Activated T-cell treated with anti-CD3 and anti-CD28 coated beads, Interleukin-2, amount 50 U/mL, for 4 hours (primary cell): ENCODE data around the gene RNF7. TPM values are rescaled to one million over a fixed set of nuclear protein-coding genes. Genes with fewer than 3 reads are reported as not detected.
"Not testable (repeated sequence)": the region's sequence is repeated elsewhere in the genome, so short reads cannot be mapped to it uniquely, and the experiment has no call there.

ENCODE experiments used
- ATAC-seq, 2 donors: fragments of 200-7000 bp; cut with Tn5 transposase; one replicate each; pipeline ENCODE4 v1.10.0; 2021
- DNase-seq: peaks from one replicate; pipeline ENCODE4 v3.0.0-alpha.2; 2020
- H3K27me3 Mint-ChIP-seq: one replicate; pipeline ENCODE4 v1.8.0; 2021; ENCODE audit warnings: low read depth, mixed read lengths
- H3K36me3 Mint-ChIP-seq: one replicate; pipeline ENCODE4 v1.8.0; 2022; ENCODE audit warnings: mixed read lengths; ENCODE audit not compliant: insufficient read depth
- H3K4me1 Mint-ChIP-seq: one replicate; pipeline ENCODE4 v1.8.0; 2021; ENCODE audit warnings: low read depth, mixed read lengths
- H3K4me3 Mint-ChIP-seq: one replicate; pipeline ENCODE4 v1.8.0; 2021; ENCODE audit warnings: mild to moderate bottlenecking, moderate library complexity, mixed read lengths
- H3K9me3 Mint-ChIP-seq: one replicate; pipeline ENCODE4 v1.8.0; 2021; ENCODE audit warnings: mixed read lengths
- total RNA-seq, 3 donors: library from RNA; stranded (reverse); gene quantifications; one replicate each; pipeline ENCODE4 v1.2.1, GENCODE V29; 2021

The RNF7 gene
- total RNA-seq, 3 donors from 2014 or later: 73.1 to 78.1 (median 73.6) TPM

- Mint-ChIP-seq H3K36me3 (peaks cover 19% of the 10 kb centered on the region), H3K27me3 (no peaks in the 10 kb centered on the region), H3K4me3 (no peak overlapping the region), H3K4me1 (peaks cover 22% of the 10 kb centered on the region), H3K9me3 (no peaks in the 10 kb centered on the region)
- ATAC-seq: no peak
- DNase-seq: no peak
Observed at GRCh38 chr3:141746962-141747361, 8.9 kb downstream of the RNF7 start.

- Mint-ChIP-seq H3K36me3 (no peaks in the 10 kb centered on the region), H3K4me1 (no peaks in the 10 kb centered on the region), H3K27me3 (no peaks in the 10 kb centered on the region), H3K4me3 (no peak overlapping the region), H3K9me3 (no peaks in the 10 kb centered on the region)
- DNase-seq (no peak), ATAC-seq (no peak)
Observed at GRCh38 chr3:141753399-141753798, 15.3 kb downstream of the RNF7 start.

- ATAC-seq (no peak), DNase-seq (no peak)
- no peak overlapping the region for H3K4me3 Mint-ChIP-seq
- no peaks in the 10 kb centered on the region for H3K36me3 Mint-ChIP-seq
- H3K9me3 Mint-ChIP-seq: no peaks in the 10 kb centered on the region
- H3K4me1 Mint-ChIP-seq: no peaks in the 10 kb centered on the region
- H3K27me3 Mint-ChIP-seq: no peaks in the 10 kb centered on the region
Observed at GRCh38 chr3:141754032-141754431, 15.9 kb downstream of the RNF7 start.

DNA sequence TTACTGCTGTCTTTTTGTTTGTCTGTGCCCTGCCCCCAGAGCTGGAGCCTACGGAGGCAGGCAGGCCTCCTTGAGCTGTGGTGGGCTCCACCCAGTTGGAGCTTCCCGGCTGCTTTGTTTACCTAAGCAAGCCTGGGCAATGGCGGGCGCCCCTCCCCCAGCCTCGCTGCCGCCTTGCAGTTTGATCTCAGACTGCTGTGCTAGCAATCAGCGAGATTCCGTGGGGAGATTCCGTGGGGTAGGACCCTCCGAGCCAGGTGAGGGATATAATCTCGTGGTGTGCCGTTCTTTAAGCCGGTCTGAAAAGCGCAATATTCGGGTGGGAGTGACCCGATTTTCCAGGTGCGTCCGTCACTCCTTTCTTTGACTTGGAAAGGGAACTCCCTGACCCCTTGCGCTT is 24.5 kb downstream of the RNF7 start:
- not testable (repeated sequence) for H3K4me1 Mint-ChIP-seq, ATAC-seq, H3K27me3 Mint-ChIP-seq, H3K36me3 Mint-ChIP-seq, H3K9me3 Mint-ChIP-seq, DNase-seq, H3K4me3 Mint-ChIP-seq

GRCh38 chr3:141763088-141763750 is 25.1 kb downstream of the RNF7 start, which contains the start of gene GRK7:
Gene GRK7 (plus strand): TSS chr3:141763408. CDS start chr3:141778285, 14,877 bp downstream.
- Mint-ChIP-seq H3K4me1 (no peaks in the 10 kb centered on the region), H3K4me3 (no peak within 1 kb of the TSS), H3K27me3 (no peaks in the 10 kb centered on the region), H3K36me3 (no peaks in the 10 kb centered on the region), H3K9me3 (no peaks in the 10 kb centered on the region)
- ATAC-seq (no peak), DNase-seq (no peak)

DNA sequence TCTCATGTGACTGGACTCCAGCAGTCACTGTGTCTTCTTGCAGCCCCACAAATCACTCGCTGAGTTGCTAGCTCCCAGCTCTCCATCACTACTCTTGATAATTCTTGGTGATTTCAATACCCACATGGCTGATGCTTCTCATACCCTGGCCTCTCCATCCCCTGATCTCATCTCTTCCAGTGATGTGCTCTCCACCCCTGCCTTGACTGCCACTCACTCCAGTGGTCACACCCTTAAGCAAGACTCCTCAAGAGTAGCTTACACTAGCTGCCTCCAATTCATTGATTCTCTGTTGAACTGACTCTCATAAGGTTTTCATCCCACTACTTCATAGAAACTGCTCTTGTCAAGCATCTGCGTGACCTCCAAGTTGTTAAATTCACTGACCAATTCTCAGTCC is 25.9 kb downstream of the RNF7 start:
- no peak for ATAC-seq
- Mint-ChIP-seq H3K27me3 (no peaks in the 10 kb centered on the region), H3K9me3 (no peaks in the 10 kb centered on the region), H3K4me3 (no peak overlapping the region), H3K4me1 (no peaks in the 10 kb centered on the region), H3K36me3 (no peaks in the 10 kb centered on the region)
- no peak for DNase-seq

GRCh38 chr3:141764465-141764864 is 26.4 kb downstream of the RNF7 start:
- no peaks in the 10 kb centered on the region for H3K4me1 Mint-ChIP-seq
- DNase-seq (no peak), ATAC-seq (no peak)
- no peak overlapping the region for H3K4me3 Mint-ChIP-seq
- H3K36me3 Mint-ChIP-seq: no peaks in the 10 kb centered on the region
- no peaks in the 10 kb centered on the region for H3K27me3 Mint-ChIP-seq
- no peaks in the 10 kb centered on the region for H3K9me3 Mint-ChIP-seq

- Mint-ChIP-seq H3K4me1 (no peaks in the 10 kb centered on the region), H3K36me3 (no peaks in the 10 kb centered on the region), H3K27me3 (no peaks in the 10 kb centered on the region), H3K4me3 (no peak overlapping the region), H3K9me3 (no peaks in the 10 kb centered on the region)
- ATAC-seq (no peak), DNase-seq (no peak)
Observed at GRCh38 chr3:141764986-141765385, 26.9 kb downstream of the RNF7 start.

DNA sequence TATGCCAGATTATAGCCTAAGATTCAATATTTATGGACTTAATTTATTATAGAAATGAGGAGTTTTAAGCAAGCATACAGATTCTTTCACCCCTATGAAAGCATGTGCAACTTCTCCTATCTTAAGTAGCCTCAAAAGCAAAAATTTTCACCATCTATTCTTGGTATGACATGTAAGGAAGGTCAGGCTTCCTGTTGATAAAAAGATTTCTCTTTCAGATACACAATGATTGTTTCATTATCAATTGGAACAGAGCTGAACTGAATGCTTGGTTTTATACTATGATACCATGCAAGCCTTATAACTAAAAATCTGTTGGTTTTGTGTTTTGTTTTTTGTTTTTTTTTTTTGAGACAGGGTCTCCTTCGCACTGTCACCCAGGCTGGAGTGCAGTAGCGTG is 29.0 kb downstream of the RNF7 start:
- H3K4me3 Mint-ChIP-seq: no peak overlapping the region
- H3K36me3 Mint-ChIP-seq: no peaks in the 10 kb centered on the region
- DNase-seq (no peak), ATAC-seq (no peak)
- H3K27me3 Mint-ChIP-seq: peaks cover 5% of the 10 kb centered on the region
- no peaks in the 10 kb centered on the region for H3K9me3 Mint-ChIP-seq
- no peaks in the 10 kb centered on the region for H3K4me1 Mint-ChIP-seq

DNA sequence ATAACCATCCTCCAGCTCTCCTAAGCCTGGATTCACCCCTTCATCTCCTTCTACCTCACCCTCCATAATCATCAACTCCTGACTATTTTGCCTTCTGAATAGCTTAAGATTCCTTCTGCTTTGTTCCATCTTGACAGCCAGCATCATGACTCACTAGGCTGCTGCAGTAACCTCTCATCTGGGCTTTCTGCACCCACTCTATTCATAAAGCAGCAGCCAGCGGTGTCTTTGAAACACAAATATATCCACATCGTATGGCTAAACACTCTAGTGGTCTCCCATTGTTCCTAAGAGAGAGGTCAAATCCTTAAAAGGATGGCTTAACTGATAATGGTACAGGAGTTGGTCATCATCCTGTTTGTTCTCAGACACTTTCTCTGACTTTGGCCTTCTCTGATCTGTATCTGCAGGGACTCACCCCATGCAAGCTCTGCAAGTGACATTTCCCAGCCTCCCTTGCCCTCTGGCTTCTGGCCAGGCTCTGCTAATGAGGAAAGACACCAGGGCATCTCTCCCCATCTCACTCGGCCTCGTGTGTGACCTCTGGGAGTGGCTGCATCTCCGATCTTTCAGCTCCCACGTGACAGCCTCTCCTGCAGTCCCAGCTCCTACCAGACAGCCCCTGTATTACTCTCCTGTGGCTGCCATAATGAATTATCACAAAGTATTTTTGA is 31.3 kb downstream of the RNF7 start:
- Mint-ChIP-seq H3K4me3 (no peak overlapping the region), H3K4me1 (no peaks in the 10 kb centered on the region), H3K9me3 (no peaks in the 10 kb centered on the region), H3K27me3 (peaks cover 5% of the 10 kb centered on the region), H3K36me3 (no peaks in the 10 kb centered on the region)
- no peak for ATAC-seq
- DNase-seq: no peak

- Mint-ChIP-seq H3K4me1 (no peaks in the 10 kb centered on the region), H3K36me3 (no peaks in the 10 kb centered on the region), H3K9me3 (no peaks in the 10 kb centered on the region), H3K27me3 (peaks cover 5% of the 10 kb centered on the region), H3K4me3 (no peak overlapping the region)
- ATAC-seq (no peak), DNase-seq (no peak)
Observed at GRCh38 chr3:141773676-141774075, 35.6 kb downstream of the RNF7 start.

- H3K27me3 Mint-ChIP-seq: peaks cover 3% of the 10 kb centered on the region
- no peak for DNase-seq
- no peak for ATAC-seq
- H3K36me3 Mint-ChIP-seq: no peaks in the 10 kb centered on the region
- no peaks in the 10 kb centered on the region for H3K9me3 Mint-ChIP-seq
- no peaks in the 10 kb centered on the region for H3K4me1 Mint-ChIP-seq
- H3K4me3 Mint-ChIP-seq: no peak overlapping the region
Observed at GRCh38 chr3:141776376-141776775, 38.3 kb downstream of the RNF7 start.

DNA sequence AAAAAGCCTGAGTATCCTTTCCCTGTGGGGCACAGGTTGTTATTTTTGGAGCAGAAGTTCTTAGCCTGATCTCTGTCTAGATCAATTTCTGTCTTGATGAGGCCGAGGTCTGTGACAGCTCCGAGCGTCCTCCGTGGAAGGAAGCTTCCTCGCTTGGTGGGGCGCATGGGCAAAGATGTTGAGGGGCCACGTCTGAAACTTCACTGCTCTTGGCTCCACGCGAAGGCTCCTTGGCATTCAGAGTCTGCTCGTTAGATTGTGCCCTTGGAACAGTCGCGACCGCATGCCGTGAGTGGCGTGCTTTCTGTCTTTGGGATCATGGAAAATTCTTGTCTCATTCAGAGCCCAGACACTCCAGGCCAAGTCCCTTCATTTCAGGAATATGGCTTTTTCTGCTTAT is 38.8 kb downstream of the RNF7 start:
- no peaks in the 10 kb centered on the region for H3K36me3 Mint-ChIP-seq
- H3K9me3 Mint-ChIP-seq: no peaks in the 10 kb centered on the region
- DNase-seq: no peak
- no peak overlapping the region for H3K4me3 Mint-ChIP-seq
- no peaks in the 10 kb centered on the region for H3K4me1 Mint-ChIP-seq
- ATAC-seq: no peak
- no peaks in the 10 kb centered on the region for H3K27me3 Mint-ChIP-seq

GRCh38 chr3:141777957-141778813 is 40.1 kb downstream of the RNF7 start:
- H3K4me3 Mint-ChIP-seq: no peak overlapping the region
- DNase-seq: no peak
- H3K36me3 Mint-ChIP-seq: no peaks in the 10 kb centered on the region
- no peaks in the 10 kb centered on the region for H3K9me3 Mint-ChIP-seq
- no peak for ATAC-seq
- H3K4me1 Mint-ChIP-seq: no peaks in the 10 kb centered on the region
- H3K27me3 Mint-ChIP-seq: no peaks in the 10 kb centered on the region
